Measurements from ENCODE around the gene DGKG. TPM values are rescaled to one million over a fixed set of nuclear protein-coding genes. Genes with fewer than 3 reads are reported as not detected.

DGKG gene
- total RNA-seq, 6 experiments from 2014 or later, result 0.21 to 0.54 (median 0.38) TPM

DNA sequence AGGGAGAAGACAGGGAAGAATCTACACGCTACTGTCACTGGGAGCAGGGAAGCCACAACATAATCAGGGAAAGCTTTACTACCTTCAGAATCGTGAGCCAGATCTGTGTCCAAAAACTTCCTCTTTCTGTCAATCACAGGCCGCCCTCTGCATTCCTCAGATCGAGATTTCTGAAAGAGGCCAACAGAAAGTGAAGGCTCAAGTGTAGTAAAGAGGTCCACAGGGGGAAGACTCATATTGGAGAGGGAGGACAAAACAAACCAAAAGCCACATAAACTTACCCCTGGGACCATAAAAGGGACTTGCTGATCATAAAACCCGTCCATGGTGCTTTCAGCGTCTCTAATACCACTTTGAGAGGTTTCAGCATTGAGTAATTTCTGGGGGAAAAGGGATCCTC, 256.5 kb downstream of the DGKG start:
- Mint-ChIP-seq H3K4me1 (ENCODE audit: low read depth) (peaks cover 51% of the 10 kb centered on the region), H3K4me3 (no peak overlapping the region), H3K36me3 (ENCODE audit: low read depth) (peaks cover 29% of the 10 kb centered on the region), H3K27me3 (ENCODE audit: insufficient read depth) (peaks cover 2% of the 10 kb centered on the region), H3K9me3 (no peaks in the 10 kb centered on the region), H3K27ac (peak overlapping the region; percentile 60)
- DNase-seq, result no peak
- TF ChIP-seq, protein P1, sequence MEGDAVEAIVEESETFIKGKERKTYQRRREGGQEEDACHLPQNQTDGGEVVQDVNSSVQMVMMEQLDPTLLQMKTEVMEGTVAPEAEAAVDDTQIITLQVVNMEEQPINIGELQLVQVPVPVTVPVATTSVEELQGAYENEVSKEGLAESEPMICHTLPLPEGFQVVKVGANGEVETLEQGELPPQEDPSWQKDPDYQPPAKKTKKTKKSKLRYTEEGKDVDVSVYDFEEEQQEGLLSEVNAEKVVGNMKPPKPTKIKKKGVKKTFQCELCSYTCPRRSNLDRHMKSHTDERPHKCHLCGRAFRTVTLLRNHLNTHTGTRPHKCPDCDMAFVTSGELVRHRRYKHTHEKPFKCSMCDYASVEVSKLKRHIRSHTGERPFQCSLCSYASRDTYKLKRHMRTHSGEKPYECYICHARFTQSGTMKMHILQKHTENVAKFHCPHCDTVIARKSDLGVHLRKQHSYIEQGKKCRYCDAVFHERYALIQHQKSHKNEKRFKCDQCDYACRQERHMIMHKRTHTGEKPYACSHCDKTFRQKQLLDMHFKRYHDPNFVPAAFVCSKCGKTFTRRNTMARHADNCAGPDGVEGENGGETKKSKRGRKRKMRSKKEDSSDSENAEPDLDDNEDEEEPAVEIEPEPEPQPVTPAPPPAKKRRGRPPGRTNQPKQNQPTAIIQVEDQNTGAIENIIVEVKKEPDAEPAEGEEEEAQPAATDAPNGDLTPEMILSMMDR (IDR thresholded peaks at IDR 0.05), result no peak

DNA sequence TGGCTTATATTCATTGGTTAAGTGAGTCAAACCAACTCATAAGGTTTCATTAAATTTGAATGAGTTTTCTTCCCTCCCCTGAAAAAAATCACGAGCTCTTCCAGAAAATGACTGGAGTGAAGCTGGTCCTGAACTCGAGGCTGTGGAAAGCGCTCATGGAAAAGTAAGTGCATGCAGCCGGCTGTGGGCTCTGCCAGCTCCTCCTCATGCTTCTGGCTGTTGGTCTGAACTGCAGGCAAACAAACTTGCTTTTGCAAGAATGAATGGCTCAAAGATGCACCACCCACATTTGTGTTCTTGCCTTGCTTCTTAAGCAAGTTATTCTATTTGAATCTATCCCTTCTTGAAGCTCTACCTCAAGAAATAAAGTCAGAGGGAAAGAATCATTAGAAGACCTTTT, 259.3 kb downstream of the DGKG start:
- H3K36me3 Mint-ChIP-seq (ENCODE audit: low read depth), result peaks cover 29% of the 10 kb centered on the region

DNA sequence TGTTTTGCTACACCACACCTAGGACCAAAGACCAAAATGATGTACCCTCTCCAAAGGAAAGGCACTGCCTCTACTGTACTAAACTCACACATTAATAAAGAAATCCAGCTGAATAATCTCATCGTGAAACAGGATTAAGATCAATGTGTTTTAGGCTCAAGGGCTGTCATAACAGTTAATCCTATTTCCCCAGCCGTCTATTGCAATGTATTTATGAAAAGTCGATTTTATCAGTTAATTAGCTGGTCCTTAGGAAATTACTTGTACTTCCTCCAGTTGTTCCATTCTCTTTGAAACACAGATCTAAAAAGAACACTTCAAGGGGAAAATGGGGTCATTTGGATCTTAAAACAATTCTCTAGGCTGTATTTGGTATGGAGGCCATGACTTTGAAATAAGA, 261.6 kb downstream of the DGKG start:
- no peak for DNase-seq
- Mint-ChIP-seq H3K27me3 (ENCODE audit: insufficient read depth) (no peaks in the 10 kb centered on the region; the same call in 1 of the 2 replicates), H3K27ac (no peak overlapping the region), H3K36me3 (ENCODE audit: low read depth) (peaks cover 27% of the 10 kb centered on the region), H3K4me1 (ENCODE audit: low read depth) (peaks cover 56% of the 10 kb centered on the region), H3K4me3 (no peak overlapping the region), H3K9me3 (no peaks in the 10 kb centered on the region)
- TF ChIP-seq, protein P1 (IDR thresholded peaks at IDR 0.05), result no peak

More for the DNA sequence above, 259.3 kb downstream of the DGKG start:
- Mint-ChIP-seq H3K4me1 (ENCODE audit: low read depth) (peaks cover 67% of the 10 kb centered on the region), H3K27ac (peak overlapping the region; percentile 59), H3K27me3 (ENCODE audit: insufficient read depth) (no peaks in the 10 kb centered on the region; the same call in 1 of the 2 replicates), H3K4me3 (no peak overlapping the region), H3K9me3 (no peaks in the 10 kb centered on the region)
- TF ChIP-seq, protein P1 (IDR thresholded peaks at IDR 0.05), result no peak
- no peak for DNase-seq

DNA sequence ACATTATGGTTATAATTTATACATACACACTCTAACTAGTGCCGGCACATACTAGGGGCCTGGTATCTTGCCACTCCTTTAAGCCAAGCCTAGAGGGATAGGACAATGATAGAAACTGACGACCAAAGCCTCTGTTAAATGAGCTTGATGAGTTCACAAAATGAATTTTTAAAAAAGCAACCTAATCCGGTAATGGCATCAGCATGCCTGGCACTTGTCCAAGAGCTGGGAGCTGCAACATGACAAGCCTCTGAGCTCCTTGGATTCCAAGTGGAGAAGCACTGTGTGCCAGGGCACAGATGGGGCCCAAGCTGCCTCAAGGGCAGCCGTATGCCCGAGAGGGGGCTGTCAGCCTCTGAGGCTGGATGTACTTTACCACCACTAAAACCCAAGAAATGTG, 262.9 kb downstream of the DGKG start:
- peaks cover 49% of the 10 kb centered on the region for H3K4me1 Mint-ChIP-seq (ENCODE audit: low read depth)
- peak; percentile 76 for DNase-seq
- H3K27me3 Mint-ChIP-seq (ENCODE audit: insufficient read depth), result no peaks in the 10 kb centered on the region; the same call in 1 of the 2 replicates

DNA sequence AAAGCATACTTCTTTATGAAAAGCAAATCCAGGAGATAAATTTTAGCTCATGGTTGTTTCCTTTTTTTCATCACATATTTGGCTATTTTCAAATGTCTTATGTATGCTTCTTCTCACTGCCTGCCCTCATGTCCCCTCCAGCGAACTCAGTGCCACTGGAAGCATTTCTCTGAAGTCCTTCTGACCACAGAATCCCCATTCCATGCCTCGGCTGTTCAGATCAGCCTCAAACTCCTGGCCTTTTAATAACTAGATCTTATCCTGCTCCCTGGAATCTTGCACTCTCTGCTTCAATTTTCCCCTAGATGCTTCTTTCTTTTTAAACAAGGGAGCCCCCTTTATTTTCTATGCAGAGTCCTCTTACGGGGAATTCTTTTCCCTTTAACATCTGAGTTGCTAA, 263.3 kb downstream of the DGKG start:
- no peaks in the 10 kb centered on the region for H3K27me3 Mint-ChIP-seq (ENCODE audit: insufficient read depth)
- H3K27ac Mint-ChIP-seq, result peak overlapping the region; percentile 54
- H3K4me1 Mint-ChIP-seq (ENCODE audit: low read depth), result peaks cover 45% of the 10 kb centered on the region
- TF ChIP-seq, protein P1 (IDR thresholded peaks at IDR 0.05), result no peak
- peak overlapping the region; percentile 71 for H3K4me3 Mint-ChIP-seq
- DNase-seq, result no peak
- peaks cover 22% of the 10 kb centered on the region for H3K36me3 Mint-ChIP-seq (ENCODE audit: low read depth)
- H3K9me3 Mint-ChIP-seq, result no peaks in the 10 kb centered on the region

More for the DNA sequence above, 262.9 kb downstream of the DGKG start:
- H3K9me3 Mint-ChIP-seq, result no peaks in the 10 kb centered on the region
- TF ChIP-seq, protein P1 (IDR thresholded peaks at IDR 0.05), result no peak
- peak overlapping the region; percentile 71 for H3K4me3 Mint-ChIP-seq
- peak overlapping the region; percentile 54 for H3K27ac Mint-ChIP-seq
- H3K36me3 Mint-ChIP-seq (ENCODE audit: low read depth), result peaks cover 22% of the 10 kb centered on the region
